Measurements from ENCODE around the gene MELTF. TPM values are rescaled to one million over a fixed set of nuclear protein-coding genes. Genes with fewer than 3 reads are reported as not detected.
A peak's percentile ranks its signal among the peaks of the same experiment; 100 is the strongest.

MELTF gene
- total and polyA plus RNA-seq, 2 donors from 2014 or later = 6.1 to 8.7 TPM

GRCh38 chr3:197021231-197021630 is 8.4 kb downstream of the MELTF start:
- no peak overlapping the region for H3K27ac ChIP-seq (ENCODE audit: low read depth in 2 of 2, low read length in 2 of 2)
- no peaks in the 10 kb centered on the region for H3K9me3 ChIP-seq (ENCODE audit: control insufficient read depth in 2 of 3, insufficient read depth in 1 of 3, low read length in 3 of 3)
- DNase-seq (peak in 1 of 5 donors; percentile 64), FAIRE-seq (no peak)
- no peaks in the 10 kb centered on the region for H3K4me1 ChIP-seq (ENCODE audit: control insufficient read depth in 2 of 3, insufficient read depth in 2 of 3, low read depth in 1 of 3, low read length in 3 of 3)
- TF ChIP-seq CTCF (IDR thresholded peaks at IDR 0.05; ENCODE audit: borderline replicate concordance, extremely low read depth, insufficient read depth) = no peak
- H3K4me3 ChIP-seq (ENCODE audit: low read length in 3 of 3) = no peak overlapping the region
- no peak overlapping the region for H3K9ac ChIP-seq (ENCODE audit: low read length in 3 of 3)
- no peaks in the 10 kb centered on the region for H3K27me3 ChIP-seq (ENCODE audit: control insufficient read depth, insufficient read depth, low read length)
- intact Hi-C loops (cut with DNase I) = no loop called here
- no peaks in the 10 kb centered on the region for H3K36me3 ChIP-seq (ENCODE audit: control insufficient read depth in 2 of 3, insufficient read depth in 3 of 3, low read length in 3 of 3)

- Histone ChIP-seq H3K9ac (ENCODE audit: low read length in 3 of 3) (no peak overlapping the region), H3K27ac (ENCODE audit: low read depth in 2 of 2, low read length in 2 of 2) (no peak overlapping the region), H3K27me3 (ENCODE audit: control insufficient read depth, insufficient read depth, low read length) (no peaks in the 10 kb centered on the region), H3K9me3 (ENCODE audit: control insufficient read depth in 2 of 3, insufficient read depth in 1 of 3, low read length in 3 of 3) (no peaks in the 10 kb centered on the region), H3K36me3 (ENCODE audit: control insufficient read depth in 2 of 3, insufficient read depth in 3 of 3, low read length in 3 of 3) (no peaks in the 10 kb centered on the region), H3K4me1 (ENCODE audit: control insufficient read depth in 2 of 3, insufficient read depth in 2 of 3, low read depth in 1 of 3, low read length in 3 of 3) (no peaks in the 10 kb centered on the region), H3K4me3 (ENCODE audit: low read length in 3 of 3) (no peak overlapping the region)
- DNase-seq = no peak
- intact Hi-C loops (cut with DNase I) = no loop called here
- no peak for FAIRE-seq
- TF ChIP-seq CTCF (IDR thresholded peaks at IDR 0.05; ENCODE audit: borderline replicate concordance, extremely low read depth, insufficient read depth) = no peak
Observed at GRCh38 chr3:197019535-197019934, 10.1 kb downstream of the MELTF start.

GRCh38 chr3:197019021-197019420 is 10.6 kb downstream of the MELTF start:
- DNase-seq = no peak
- no peak for TF ChIP-seq CTCF (IDR thresholded peaks at IDR 0.05; ENCODE audit: borderline replicate concordance, extremely low read depth, insufficient read depth)
- no peak for FAIRE-seq
- Histone ChIP-seq H3K27ac (ENCODE audit: low read depth in 2 of 2, low read length in 2 of 2) (no peak overlapping the region), H3K27me3 (ENCODE audit: control insufficient read depth, insufficient read depth, low read length) (no peaks in the 10 kb centered on the region), H3K4me3 (ENCODE audit: low read length in 3 of 3) (no peak overlapping the region), H3K36me3 (ENCODE audit: control insufficient read depth in 2 of 3, insufficient read depth in 3 of 3, low read length in 3 of 3) (no peaks in the 10 kb centered on the region), H3K9me3 (ENCODE audit: control insufficient read depth in 2 of 3, insufficient read depth in 1 of 3, low read length in 3 of 3) (no peaks in the 10 kb centered on the region), H3K9ac (ENCODE audit: low read length in 3 of 3) (no peak overlapping the region), H3K4me1 (ENCODE audit: control insufficient read depth in 2 of 3, insufficient read depth in 2 of 3, low read depth in 1 of 3, low read length in 3 of 3) (no peaks in the 10 kb centered on the region)
- intact Hi-C loops (cut with DNase I) = no loop called here

GRCh38 chr3:197017003-197017402 is 12.6 kb downstream of the MELTF start:
- FAIRE-seq = no peak
- Histone ChIP-seq H3K27me3 (ENCODE audit: control insufficient read depth, insufficient read depth, low read length) (no peaks in the 10 kb centered on the region), H3K36me3 (ENCODE audit: control insufficient read depth in 2 of 3, insufficient read depth in 3 of 3, low read length in 3 of 3) (no peaks in the 10 kb centered on the region), H3K4me1 (ENCODE audit: control insufficient read depth in 2 of 3, insufficient read depth in 2 of 3, low read depth in 1 of 3, low read length in 3 of 3) (no peaks in the 10 kb centered on the region), H3K27ac (ENCODE audit: low read depth in 2 of 2, low read length in 2 of 2) (no peak overlapping the region), H3K4me3 (ENCODE audit: low read length in 3 of 3) (no peak overlapping the region), H3K9me3 (ENCODE audit: control insufficient read depth in 2 of 3, insufficient read depth in 1 of 3, low read length in 3 of 3) (no peaks in the 10 kb centered on the region), H3K9ac (ENCODE audit: low read length in 3 of 3) (no peak overlapping the region)
- DNase-seq = peak in 1 of 5 donors; percentile 36
- intact Hi-C loops (cut with DNase I) = no loop called here
- no peak for TF ChIP-seq CTCF (IDR thresholded peaks at IDR 0.05; ENCODE audit: borderline replicate concordance, extremely low read depth, insufficient read depth)

Data from kidney (tissue), 14 donors.